ENCODE measurements around the gene ATAT1. TPM values are rescaled to one million over a fixed set of nuclear protein-coding genes. Genes with fewer than 3 reads are reported as not detected.
A peak's percentile ranks its signal among the peaks of the same experiment; 100 is the strongest.

The ATAT1 gene
- total and polyA plus RNA-seq, 2 of the 13 experiments (the other 11 are each of a cell fraction or from before 2014, with no cell fraction given): 9.2 to 23.6 TPM

GRCh38 chr6:30612687-30613248 lies 13.9 kb upstream of the ATAT1 start (continued):
- TF ChIP-seq ZNF331 (CRISPR knock-in tag; IDR thresholded peaks at IDR 0.05) (no peak), ZNF451 (CRISPR knock-in tag; IDR thresholded peaks at IDR 0.05) (no peak), ATF1 (CRISPR knock-in tag; IDR thresholded peaks at IDR 0.05) (0 out of 2 replicates have a peak, but pooled peaks have one; percentile 7), POLR2A (IDR thresholded peaks at IDR 0.05; ENCODE audit: insufficient read depth in 1 of 2, low read depth in 2 of 2, low read length in 2 of 2) (peak in 1 of 2 experiments; percentile 69; a peak in 3 of 4 replicates), PAXIP1 (CRISPR knock-in tag; conservative IDR thresholded peaks at IDR 0.05) (0 out of 2 replicates have a peak, but pooled peaks have one; percentile 26), ZNF598 (CRISPR knock-in tag; IDR thresholded peaks at IDR 0.05; ENCODE audit: borderline replicate concordance) (no peak), HOXA7 (CRISPR knock-in tag; IDR thresholded peaks at IDR 0.05) (no peak), ELF4 (CRISPR knock-in tag; IDR thresholded peaks at IDR 0.05; ENCODE audit: borderline replicate concordance) (no peak), ZNF878 (CRISPR knock-in tag; IDR thresholded peaks at IDR 0.05) (0 out of 2 replicates have a peak, but pooled peaks have one; percentile 51), ZNF263 (CRISPR knock-in tag; IDR thresholded peaks at IDR 0.05) (no peak), CC2D1A (CRISPR knock-in tag; IDR thresholded peaks at IDR 0.05) (no peak), SMARCE1 (IDR thresholded peaks at IDR 0.05; ENCODE audit: borderline replicate concordance) (no peak)
